GM21619 (cell line): Measurements from ENCODE around the gene TRIM15.

Source experiments
- ATAC-seq: cut with Tn5 transposase; IDR thresholded peaks from one replicate; pipeline ENCODE4 v1.9.1; 2021; ENCODE audit not compliant: unreplicated experiment

TRIM15 gene

DNA sequence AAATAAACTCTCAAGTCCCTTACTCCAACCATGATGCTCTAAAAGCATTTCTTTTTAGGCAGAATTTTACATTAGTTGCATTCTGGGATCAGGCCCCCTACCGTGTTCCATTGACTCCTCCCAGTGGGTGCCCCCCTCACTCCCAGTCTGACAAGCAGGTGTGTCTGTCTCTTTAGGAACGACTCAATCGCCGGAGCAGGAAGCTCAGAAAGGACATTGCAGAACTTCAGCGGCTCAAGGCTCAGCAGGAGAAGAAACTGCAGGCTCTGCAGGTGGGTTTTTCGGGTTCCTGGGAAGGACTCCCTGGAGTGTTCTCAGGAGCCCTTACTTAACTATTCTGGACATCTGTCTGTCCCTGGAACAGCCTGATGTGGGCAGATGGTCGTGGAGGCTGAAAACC, 17.5 kb upstream of the TRIM15 start:
- ATAC-seq = no peak

DNA sequence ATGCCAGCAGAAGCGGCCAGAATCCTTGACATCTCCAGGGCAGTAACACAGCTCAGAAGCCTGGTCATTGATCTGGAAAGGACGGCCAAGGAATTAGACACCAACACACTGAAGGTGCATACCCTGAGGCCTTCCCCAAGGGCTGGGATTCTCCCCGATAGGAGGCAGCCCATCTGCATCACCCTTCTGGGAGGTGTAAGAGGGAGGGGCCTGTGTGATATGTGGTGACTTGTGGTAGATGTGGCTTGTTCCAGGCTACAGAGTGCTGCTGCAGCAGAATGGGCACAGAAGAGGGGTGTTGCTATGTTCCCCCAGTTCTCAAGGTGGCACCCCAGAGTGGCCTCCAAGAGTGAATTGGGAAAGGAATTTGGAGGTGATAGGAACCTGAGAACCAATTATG, 16.2 kb upstream of the TRIM15 start:
- no peak for ATAC-seq

DNA sequence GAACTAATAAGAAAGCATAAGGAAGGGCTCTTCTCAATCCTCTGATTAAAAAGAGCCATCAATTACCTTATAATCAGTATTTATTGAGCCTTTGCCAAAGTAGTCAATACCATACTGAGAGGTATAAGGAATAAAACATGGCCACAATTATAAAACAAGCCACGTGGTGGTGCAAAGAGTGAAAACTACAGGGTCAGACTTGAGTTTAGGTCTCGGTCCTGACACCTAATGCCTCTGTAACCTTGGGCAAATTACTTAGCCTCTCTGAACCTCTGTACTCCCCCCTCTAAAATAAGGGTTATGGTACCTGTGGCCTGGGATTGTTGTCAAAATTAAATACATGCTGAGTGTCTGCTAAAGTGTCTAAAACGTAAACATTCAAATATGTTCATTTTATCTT, 14.1 kb upstream of the TRIM15 start:
- ATAC-seq = no peak

DNA sequence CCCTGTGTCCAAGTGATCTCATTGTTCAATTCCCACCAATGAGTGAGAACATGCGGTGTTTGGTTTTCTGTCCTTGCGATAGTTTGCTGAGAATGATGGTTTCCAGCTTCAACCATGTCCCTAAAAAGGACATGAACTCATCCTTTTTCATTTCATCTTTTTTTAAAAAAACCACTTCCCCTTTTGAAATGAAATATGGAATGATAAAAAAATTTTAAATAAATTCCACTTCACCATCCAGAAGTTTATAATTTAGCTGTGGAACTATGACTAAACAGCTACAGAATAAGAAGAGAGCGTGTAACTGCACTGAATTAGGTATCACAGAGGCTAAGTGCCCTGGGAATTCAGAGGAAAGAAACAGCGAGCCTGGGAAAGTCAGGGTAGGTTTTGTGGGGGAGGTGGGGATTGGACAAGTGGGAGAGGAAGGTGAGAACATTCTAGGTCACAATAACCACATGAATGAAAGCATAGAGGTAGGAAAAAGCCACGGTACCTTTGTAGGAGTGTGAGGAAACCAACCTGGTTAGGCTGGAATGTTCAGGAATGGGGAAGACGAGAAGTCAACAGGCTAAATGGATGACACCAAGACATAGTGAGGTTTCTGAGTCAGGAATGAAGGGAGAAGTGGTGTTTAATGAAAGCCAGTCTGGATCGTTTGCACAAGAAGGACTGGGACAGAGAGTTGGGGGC, 13.3 kb upstream of the TRIM15 start:
- no peak for ATAC-seq

- no peak for ATAC-seq
Measured at GRCh38 chr6:30150671-30151395, 12.5 kb upstream of the TRIM15 start.

DNA sequence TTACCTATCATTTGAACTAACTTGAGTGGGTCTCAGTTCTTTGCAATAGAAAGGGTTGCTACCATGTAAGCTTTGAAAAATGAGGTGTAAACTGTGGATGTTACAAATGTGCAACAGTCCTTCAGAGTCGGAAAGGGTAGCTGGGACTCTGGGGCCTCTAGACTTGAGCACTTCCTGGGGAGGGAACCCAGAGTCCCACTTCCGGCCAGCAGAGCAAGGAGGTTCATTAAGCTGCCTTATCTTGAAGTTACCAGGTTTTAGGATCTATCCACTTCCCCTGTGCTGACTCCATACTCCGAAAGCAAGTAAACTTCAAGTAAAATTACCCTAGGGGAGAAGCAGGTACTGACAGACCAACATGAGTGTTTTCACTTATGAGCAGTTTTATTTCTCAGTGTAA, 11.8 kb upstream of the TRIM15 start:
- ATAC-seq = no peak

- no peak for ATAC-seq
Measured at GRCh38 chr6:30152016-30152673, 11.2 kb upstream of the TRIM15 start.

DNA sequence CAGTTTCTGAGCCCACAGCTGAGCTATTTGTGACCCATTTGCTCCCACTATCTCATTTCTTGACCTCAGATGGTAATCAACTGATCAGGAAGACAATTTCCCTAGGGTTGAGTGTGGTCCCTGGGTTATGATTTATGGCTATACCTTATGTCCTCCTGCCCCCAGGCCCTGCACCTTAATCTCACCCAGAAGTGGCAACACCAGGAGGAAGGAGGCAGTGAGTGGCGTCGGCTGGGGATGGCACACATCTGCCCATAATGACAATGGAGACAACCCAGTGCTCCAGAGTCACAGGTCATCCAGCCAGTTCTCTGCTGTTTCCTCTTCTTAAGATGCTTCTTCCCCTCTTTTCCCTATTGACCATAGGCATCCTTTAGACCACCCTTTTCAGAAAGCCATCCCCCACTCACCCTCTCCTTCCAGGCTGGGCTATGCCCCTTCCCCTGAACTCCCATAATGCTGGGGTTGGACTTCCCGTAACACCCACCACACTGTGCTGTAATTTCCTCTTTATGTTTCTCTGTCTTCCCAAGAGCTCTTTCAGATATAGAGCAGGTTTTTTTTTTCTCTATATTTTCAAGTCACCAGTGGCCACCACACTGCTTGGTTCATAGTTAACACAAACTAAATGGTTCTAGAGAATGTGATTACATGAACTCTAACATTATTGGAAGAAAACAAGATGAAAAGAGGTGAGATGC, 10.3 kb upstream of the TRIM15 start:
- ATAC-seq = no peak

DNA sequence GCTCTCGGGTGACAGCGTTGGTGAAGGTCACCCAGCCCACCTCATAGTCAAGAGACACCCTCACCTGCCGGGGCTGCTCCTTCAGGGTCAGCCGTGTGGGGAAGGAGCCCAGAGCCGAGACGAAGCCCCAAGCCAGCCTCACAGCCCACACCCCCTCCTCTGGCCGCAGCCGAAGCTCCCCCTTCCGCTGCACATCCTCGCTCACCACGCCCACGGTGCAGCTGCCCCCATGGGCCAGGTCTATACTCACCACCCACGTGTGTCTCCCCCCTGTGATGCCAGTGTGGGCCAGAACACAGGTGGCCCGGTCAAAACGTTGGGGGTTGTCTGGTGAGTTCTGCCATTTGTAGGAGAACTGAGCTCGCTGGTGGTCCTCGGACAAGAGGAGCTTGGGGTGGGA, 9.3 kb upstream of the TRIM15 start:
- no peak for ATAC-seq

DNA sequence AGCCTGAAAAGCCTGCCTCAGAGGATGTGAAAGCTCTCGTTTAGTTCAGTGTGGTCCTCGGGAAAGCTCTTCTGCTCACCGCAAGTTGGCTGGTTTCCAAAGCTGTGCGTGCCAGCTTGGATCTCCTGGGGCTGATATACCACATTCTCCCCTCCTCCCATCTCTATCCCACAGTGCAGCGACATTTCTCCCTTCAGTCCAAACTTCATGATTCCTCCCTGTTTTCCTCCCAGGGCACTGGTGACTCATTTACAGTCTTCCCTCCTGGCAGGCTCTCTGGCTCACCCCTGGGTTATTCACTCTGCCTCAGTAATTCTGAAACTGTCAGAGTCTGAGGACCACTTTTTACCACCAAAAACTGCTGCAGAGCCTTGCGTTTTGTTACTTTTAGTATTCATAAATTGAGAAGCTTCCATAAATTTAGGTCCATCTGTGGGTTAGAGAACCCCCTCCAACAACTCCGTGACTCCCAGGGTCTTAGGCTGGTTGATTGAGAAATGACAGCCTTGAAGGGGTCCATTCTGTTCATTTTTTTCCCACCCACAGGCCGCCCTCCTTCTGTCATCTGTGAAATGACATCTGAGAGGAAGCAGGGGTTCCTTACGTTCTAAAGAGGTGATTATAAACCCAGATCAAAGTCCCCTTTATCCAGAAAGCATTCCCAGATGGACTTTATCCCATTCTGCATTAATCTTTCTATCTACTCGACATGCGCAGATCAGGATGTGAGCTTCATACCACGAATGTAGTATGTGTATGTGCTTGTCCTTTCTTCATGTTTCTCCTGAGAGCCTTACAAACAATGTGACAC, 8.4 kb upstream of the TRIM15 start:
- no peak for ATAC-seq

GRCh38 chr6:30155520-30156261, 7.7 kb upstream of the TRIM15 start:
- ATAC-seq = no peak

- ATAC-seq = no peak
Measured at GRCh38 chr6:30156262-30156599, 7.1 kb upstream of the TRIM15 start.

DNA sequence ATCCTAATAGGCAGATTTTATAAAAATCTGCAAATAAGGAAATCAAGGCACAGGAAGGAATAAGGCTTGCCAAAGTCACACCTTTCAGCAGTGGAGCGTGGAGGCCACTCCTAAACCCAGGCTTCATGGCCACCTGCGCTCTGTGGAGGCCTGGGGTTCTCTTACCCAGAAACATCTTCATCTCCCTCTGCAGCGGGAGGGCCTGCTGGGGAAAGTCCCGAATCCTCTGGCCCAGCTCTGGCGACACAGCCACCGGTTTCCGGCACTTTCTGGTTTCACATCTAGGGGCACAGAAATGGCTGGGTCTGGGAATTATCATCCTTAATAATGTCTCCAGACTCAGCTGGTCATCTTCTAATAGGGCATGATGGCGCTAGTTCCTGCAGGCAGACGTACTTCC, 6.6 kb upstream of the TRIM15 start:
- no peak for ATAC-seq

DNA sequence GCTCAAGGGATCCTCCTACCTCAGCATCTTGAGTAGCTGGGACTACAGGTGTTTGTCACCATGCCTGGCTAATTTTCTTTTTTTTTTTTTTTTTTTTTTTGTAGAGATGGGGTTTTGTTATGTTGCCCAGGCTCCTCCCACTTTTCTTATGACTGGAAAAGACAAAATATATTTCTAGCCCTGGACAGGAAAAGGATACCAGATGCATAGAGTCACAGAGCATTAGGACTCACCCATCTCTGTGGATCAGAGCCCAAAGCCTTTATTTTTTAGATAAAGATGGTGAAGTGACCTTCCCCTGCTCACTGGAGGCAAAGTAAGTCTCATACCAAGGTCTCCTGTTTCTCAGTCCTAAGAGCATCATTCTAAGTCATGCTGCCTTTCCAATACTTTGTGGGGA, 5.8 kb upstream of the TRIM15 start:
- ATAC-seq = no peak

GRCh38 chr6:30157999-30158398, 5.3 kb upstream of the TRIM15 start:
- ATAC-seq = no peak

DNA sequence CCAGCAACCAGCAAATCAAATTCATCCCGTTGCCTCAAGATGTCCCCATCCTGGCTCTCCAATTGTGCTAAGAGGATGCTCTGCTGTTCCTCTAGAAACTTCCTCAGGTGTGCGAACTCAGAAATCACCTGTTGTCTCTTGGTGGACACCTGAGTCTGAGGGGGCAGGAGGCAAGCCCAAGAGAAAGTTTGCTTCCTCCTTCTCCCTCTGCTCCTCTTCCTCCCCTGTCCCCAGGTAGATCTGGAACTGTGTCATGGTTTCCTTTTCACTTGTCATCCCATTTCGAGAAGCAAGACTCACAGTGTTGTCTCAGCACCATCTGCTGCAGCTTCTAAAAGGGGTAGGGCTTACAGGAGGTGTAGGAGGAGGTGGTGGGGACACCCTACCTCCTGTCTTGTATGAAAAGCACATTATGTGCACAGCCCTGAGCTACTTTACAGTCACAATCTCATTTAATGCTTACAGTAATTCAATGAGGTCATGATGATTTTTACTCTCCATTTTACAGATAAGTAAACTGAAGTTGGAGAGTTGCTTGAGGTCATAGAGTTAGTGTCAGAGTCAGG, 4.8 kb upstream of the TRIM15 start:
- no peak for ATAC-seq

- ATAC-seq = no peak
Measured at GRCh38 chr6:30160008-30160784, 3.1 kb upstream of the TRIM15 start.

GRCh38 chr6:30160785-30161531, 2.4 kb upstream of the TRIM15 start, which contains the start of gene TRIM10:
Gene TRIM10 (minus strand): TSS chr6:30161211. CDS start chr6:30160858, 353 bp downstream.
- no peak for ATAC-seq
